CD4-positive, alpha-beta T cell (primary cell): Measurements from ENCODE around the gene LIMK2. TPM values are rescaled to one million over a fixed set of nuclear protein-coding genes. Genes with fewer than 3 reads are reported as not detected.

Experiments used
- ATAC-seq: fragments of 200-7000 bp; cut with Tn5 transposase; one replicate; pipeline ENCODE4 v1.10.0; 2022; ENCODE audit warnings: mild to moderate bottlenecking; ENCODE audit not compliant: poor library complexity
- CTCF ChIA-PET: fragments of 350-600 bp; sonication (Branson Sonifier 250); formaldehyde crosslinking; loops from one replicate; lab custom pipeline; 2021; ENCODE audit warnings: antibody characterized with exemption, inconsistent platforms; lab: Charles Lee
- POLR2A ChIA-PET: fragments of 350-600 bp; sonication (Branson Sonifier 250); formaldehyde crosslinking; loops from one replicate; lab custom pipeline; 2021; ENCODE audit warnings: antibody characterized with exemption, inconsistent platforms; lab: Charles Lee
- DNase-seq, 14 experiments: peaks; one replicate each; pipeline ENCODE4 v3.0.0-alpha.2; 2013 to 2020; ENCODE audit warnings: mixed read lengths in 2 of 14
- H3K27ac ChIP-seq, 2 donors: one replicate each; pipeline versions ENCODE4 v1.5.1 to v1.7.0; 2013; ENCODE audit warnings: low read length in 2 of 2, low read depth in 1 of 2, mild to moderate bottlenecking in 1 of 2
- H3K27me3 ChIP-seq, 2 experiments: 1 replicate in 1 of 2; 2 replicates in 1 of 2; pipeline versions ENCODE4 v1.6.1 to v1.7.0; 2013; ENCODE audit warnings: low read length in 2 of 2, control low read depth in 1 of 2, mild to moderate bottlenecking in 1 of 2, moderate library complexity in 1 of 2; ENCODE audit not compliant: insufficient read depth in 2 of 2, control insufficient read depth in 1 of 2
- H3K36me3 ChIP-seq: one replicate; pipeline ENCODE4 v1.6.1; 2013; ENCODE audit warnings: low read length, control low read depth; ENCODE audit not compliant: insufficient read depth
- H3K4me1 ChIP-seq: one replicate; pipeline ENCODE4 v1.6.1; 2013; ENCODE audit warnings: low read length, control low read depth; ENCODE audit not compliant: insufficient read depth
- H3K4me3 ChIP-seq: one replicate; pipeline ENCODE4 v1.5.1; 2013; ENCODE audit warnings: mild to moderate bottlenecking, low read length, moderate library complexity
- H3K9me3 ChIP-seq, 2 experiments: 1 replicate in 1 of 2; 2 replicates in 1 of 2; pipeline versions ENCODE4 v1.6.1 to v1.7.0; 2013; ENCODE audit warnings: low read length in 2 of 2, mild to moderate bottlenecking in 2 of 2, control low read depth in 1 of 2, moderate library complexity in 1 of 2; ENCODE audit not compliant: control insufficient read depth in 1 of 2, insufficient read depth in 1 of 2
- H3K27ac Mint-ChIP-seq: one replicate; pipeline ENCODE4 v1.8.0; 2020; ENCODE audit warnings: mixed read lengths
- H3K27me3 Mint-ChIP-seq: one replicate; pipeline ENCODE4 v1.8.0; 2021; ENCODE audit warnings: mixed read lengths
- H3K36me3 Mint-ChIP-seq: one replicate; pipeline ENCODE4 v1.8.0; 2021; ENCODE audit warnings: low read depth, mixed read lengths
- H3K4me1 Mint-ChIP-seq: one replicate; pipeline ENCODE4 v1.8.0; 2021; ENCODE audit warnings: low read depth, mixed read lengths
- H3K4me3 Mint-ChIP-seq: one replicate; pipeline ENCODE4 v1.8.0; 2020; ENCODE audit warnings: mild to moderate bottlenecking, mixed read lengths
- H3K9me3 Mint-ChIP-seq: one replicate; pipeline ENCODE4 v1.8.0; 2020; ENCODE audit warnings: mixed read lengths
- CTCF ChIP-seq: fragments of 200-600 bp; IDR thresholded peaks from one replicate; pipeline ENCODE4 v1.8.0; 2022; ENCODE audit warnings: antibody characterized with exemption, mild to moderate bottlenecking
- intact Hi-C, 2 experiments: fragments of 100-400 bp; cut with DNase I in 1 of 2; cut with micrococcal nuclease in 1 of 2; formaldehyde crosslinking; loops; one replicate each; pipeline versions ENCODE4 v1.15.1 to v1.9.0; 2023 to 2025; cut with DNase I, micrococcal nuclease
- total RNA-seq, 174 experiments: library from RNA in 2 of 174; stranded (reverse) in 2 of 174; gene quantifications; one replicate each; pipeline ENCODE4 v1.2.3 and lab custom pipeline; 2021 to 2026

The LIMK2 gene
- total RNA-seq, 2 experiments from 2014 or later = 13.1 to 14.6 TPM

GRCh38 chr22:31241936-31242335 lies 29.8 kb downstream of the LIMK2 start:
- Histone ChIP-seq H3K4me1 (peaks cover 17% of the 10 kb centered on the region), H3K27ac (no peak overlapping the region), H3K9me3 (no peaks in the 10 kb centered on the region), H3K27me3 (no peaks in the 10 kb centered on the region), H3K36me3 (peaks cover 3% of the 10 kb centered on the region), H3K4me3 (no peak overlapping the region)
- peaks cover 37% of the 10 kb centered on the region for H3K4me1 Mint-ChIP-seq
- DNase-seq (no peak), ATAC-seq (no peak)
- H3K27ac Mint-ChIP-seq = peak overlapping the region; percentile 55
- ChIA-PET POLR2A (interaction anchor here (1.7 kb wide), 1 partner anchor 48 kb away, joined by 5 read pairs; no protein-coding TSS in a partner anchor), CTCF (interaction anchor here (1.1 kb wide), 1 partner anchor 9 kb away, joined by 4 read pairs; no protein-coding TSS in a partner anchor)
- H3K4me3 Mint-ChIP-seq = no peak overlapping the region
- intact Hi-C loops = no loop called here
- H3K27me3 Mint-ChIP-seq = no peaks in the 10 kb centered on the region
- H3K9me3 Mint-ChIP-seq = no peaks in the 10 kb centered on the region
- TF ChIP-seq CTCF = no peak
- H3K36me3 Mint-ChIP-seq = peaks cover 20% of the 10 kb centered on the region

- Histone ChIP-seq H3K4me1 (peaks cover 28% of the 10 kb centered on the region), H3K4me3 (no peak overlapping the region), H3K27ac (no peak overlapping the region), H3K9me3 (no peaks in the 10 kb centered on the region), H3K27me3 (no peaks in the 10 kb centered on the region), H3K36me3 (no peaks in the 10 kb centered on the region)
- TF ChIP-seq CTCF = no peak
- Mint-ChIP-seq H3K4me1 (peaks cover 51% of the 10 kb centered on the region), H3K27me3 (no peaks in the 10 kb centered on the region), H3K36me3 (peaks cover 20% of the 10 kb centered on the region), H3K9me3 (no peaks in the 10 kb centered on the region), H3K27ac (peak overlapping the region; percentile 66), H3K4me3 (no peak overlapping the region)
- ChIA-PET POLR2A (interaction anchor here (1.7 kb wide), 1 partner anchor 46 kb away, joined by 5 read pairs; no protein-coding TSS in a partner anchor), CTCF (no interaction called here)
- no peak for ATAC-seq
- DNase-seq = no peak
- intact Hi-C loops = no loop called here
Measured at GRCh38 chr22:31243339-31244045, 31.4 kb downstream of the LIMK2 start.

GRCh38 chr22:31244046-31244942 lies 32.2 kb downstream of the LIMK2 start:
- intact Hi-C loops = no loop called here
- peaks cover 18% of the 10 kb centered on the region for H3K36me3 Mint-ChIP-seq
- no peaks in the 10 kb centered on the region for H3K9me3 Mint-ChIP-seq
- ChIA-PET POLR2A (interaction anchor here (0.8 to 2.3 kb wide), 2 partner anchors 34 to 48 kb away, joined by 3 to 8 read pairs; partner anchors contain the start of gene PIK3IP1), CTCF (interaction anchor here (1.7 kb wide), 1 partner anchor 28 kb away, joined by 5 read pairs; no protein-coding TSS in a partner anchor)
- peak overlapping the region; percentile 66 for H3K27ac Mint-ChIP-seq
- DNase-seq = no peak
- H3K4me3 Mint-ChIP-seq = no peak overlapping the region
- peaks cover 58% of the 10 kb centered on the region for H3K4me1 Mint-ChIP-seq
- no peak overlapping the region for H3K4me3 ChIP-seq
- H3K27ac ChIP-seq = no peak overlapping the region
- H3K36me3 ChIP-seq = peaks cover 3% of the 10 kb centered on the region
- H3K27me3 Mint-ChIP-seq = no peaks in the 10 kb centered on the region
- no peaks in the 10 kb centered on the region for H3K27me3 ChIP-seq
- peaks cover 33% of the 10 kb centered on the region for H3K4me1 ChIP-seq
- no peaks in the 10 kb centered on the region for H3K9me3 ChIP-seq
- TF ChIP-seq CTCF = no peak
- no peak for ATAC-seq
